ENCODE measurements around the gene TRIM59.

The TRIM59 gene

GRCh38 chr3:160449636-160450598, at the start of gene TRIM59:
Gene TRIM59 (minus strand): TSS chr3:160449786. CDS start chr3:160439183, 10,603 bp downstream.
- peak; percentile 97 for DNase-seq

GRCh38 chr3:160498202-160498601, 48.6 kb upstream of the TRIM59 start:
- DNase-seq = no peak

- no peak for DNase-seq
These were observed 40.6 kb upstream of the TRIM59 start for GRCh38 chr3:160490166-160490565.

- DNase-seq = no peak
These were observed 36.9 kb upstream of the TRIM59 start for GRCh38 chr3:160486459-160486869.

- DNase-seq = no peak
These were observed 33.2 kb upstream of the TRIM59 start for GRCh38 chr3:160482796-160483195.

GRCh38 chr3:160481856-160482255, 32.3 kb upstream of the TRIM59 start:
- DNase-seq = no peak

- DNase-seq = peak; percentile 19
These were observed 31.3 kb upstream of the TRIM59 start for GRCh38 chr3:160480931-160481330.

GRCh38 chr3:160479376-160479775, 29.8 kb upstream of the TRIM59 start:
- DNase-seq = no peak

GRCh38 chr3:160478338-160478737, 28.8 kb upstream of the TRIM59 start:
- no peak for DNase-seq

- DNase-seq = no peak
These were observed 28.2 kb upstream of the TRIM59 start for GRCh38 chr3:160477750-160478149.

- no peak for DNase-seq
These were observed 26.3 kb upstream of the TRIM59 start for GRCh38 chr3:160475884-160476283.

GRCh38 chr3:160475153-160475552, 25.6 kb upstream of the TRIM59 start:
- no peak for DNase-seq

- DNase-seq = no peak
These were observed 24.8 kb upstream of the TRIM59 start for GRCh38 chr3:160474416-160474838.

GRCh38 chr3:160473978-160474377, 24.4 kb upstream of the TRIM59 start:
- DNase-seq = peak; percentile 71

- peak; percentile 29 for DNase-seq
These were observed 23.6 kb upstream of the TRIM59 start for GRCh38 chr3:160473221-160473620.

- no peak for DNase-seq
These were observed 22.8 kb upstream of the TRIM59 start for GRCh38 chr3:160472344-160472743.

- DNase-seq = no peak
These were observed 22.3 kb upstream of the TRIM59 start for GRCh38 chr3:160471892-160472291.

GRCh38 chr3:160470181-160470580, 20.6 kb upstream of the TRIM59 start:
- no peak for DNase-seq

GRCh38 chr3:160464971-160465370, 15.4 kb upstream of the TRIM59 start:
- no peak for DNase-seq

- no peak for DNase-seq
These were observed 14.7 kb upstream of the TRIM59 start for GRCh38 chr3:160464321-160464720.

GRCh38 chr3:160460033-160460432, 10.4 kb upstream of the TRIM59 start:
- no peak for DNase-seq

GRCh38 chr3:160459450-160459970, 9.9 kb upstream of the TRIM59 start:
- DNase-seq = no peak

GRCh38 chr3:160458151-160458550, 8.6 kb upstream of the TRIM59 start:
- DNase-seq = no peak

GRCh38 chr3:160455846-160456245, 6.3 kb upstream of the TRIM59 start:
- DNase-seq = no peak
